ENCODE measurements around the gene RHBDD3.

- TF ChIP-seq POLR2AphosphoS5 (IDR thresholded peaks at IDR 0.05; ENCODE audit: low read depth, low read length) (no peak), POLR2A (IDR thresholded peaks at IDR 0.05; ENCODE audit: low read depth, low read length) (no peak), TAF1 (IDR thresholded peaks at IDR 0.05; ENCODE audit: borderline replicate concordance, low read depth, low read length) (no peak)
These were observed 24.6 kb upstream of the RHBDD3 start for GRCh38 chr22:29292379-29292778.
